Gastroesophageal sphincter (tissue), 3 donors: ENCODE measurements around the gene UPB1.

ENCODE experiments used
- EP300 ChIP-seq: sonication (generic); formaldehyde crosslinking; IDR thresholded peaks from one replicate; pipeline ENCODE4 v1.6.1; 2017; ENCODE audit warnings: antibody characterized with exemption, mild to moderate bottlenecking
- POLR2A ChIP-seq, 2 donors: fragments of 450-650 bp; IDR thresholded peaks; one replicate each; pipeline ENCODE4 v1.6.1; 2017; ENCODE audit warnings: antibody characterized with exemption in 2 of 2, mild to moderate bottlenecking in 2 of 2, moderate library complexity in 1 of 2
- POLR2AphosphoS5 ChIP-seq: sonication (generic); formaldehyde crosslinking; IDR thresholded peaks from one replicate; pipeline ENCODE4 v1.6.1; 2017; ENCODE audit warnings: antibody characterized with exemption
- TF ChIP-seq, protein P1 (sequence below), 4 experiments: fragments of 200-600 bp in 2 of 4; fragments of 450-650 bp in 2 of 4; sonication (generic) in 1 of 4; IDR thresholded peaks; one replicate each; pipeline ENCODE4 v1.5.1; 2017 to 2019; ENCODE audit warnings: antibody characterized with exemption in 4 of 4, mild to moderate bottlenecking in 2 of 4, moderate library complexity in 2 of 4

- no peak for TF ChIP-seq POLR2AphosphoS5
- TF ChIP-seq, protein P1, sequence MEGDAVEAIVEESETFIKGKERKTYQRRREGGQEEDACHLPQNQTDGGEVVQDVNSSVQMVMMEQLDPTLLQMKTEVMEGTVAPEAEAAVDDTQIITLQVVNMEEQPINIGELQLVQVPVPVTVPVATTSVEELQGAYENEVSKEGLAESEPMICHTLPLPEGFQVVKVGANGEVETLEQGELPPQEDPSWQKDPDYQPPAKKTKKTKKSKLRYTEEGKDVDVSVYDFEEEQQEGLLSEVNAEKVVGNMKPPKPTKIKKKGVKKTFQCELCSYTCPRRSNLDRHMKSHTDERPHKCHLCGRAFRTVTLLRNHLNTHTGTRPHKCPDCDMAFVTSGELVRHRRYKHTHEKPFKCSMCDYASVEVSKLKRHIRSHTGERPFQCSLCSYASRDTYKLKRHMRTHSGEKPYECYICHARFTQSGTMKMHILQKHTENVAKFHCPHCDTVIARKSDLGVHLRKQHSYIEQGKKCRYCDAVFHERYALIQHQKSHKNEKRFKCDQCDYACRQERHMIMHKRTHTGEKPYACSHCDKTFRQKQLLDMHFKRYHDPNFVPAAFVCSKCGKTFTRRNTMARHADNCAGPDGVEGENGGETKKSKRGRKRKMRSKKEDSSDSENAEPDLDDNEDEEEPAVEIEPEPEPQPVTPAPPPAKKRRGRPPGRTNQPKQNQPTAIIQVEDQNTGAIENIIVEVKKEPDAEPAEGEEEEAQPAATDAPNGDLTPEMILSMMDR (IDR thresholded peaks at IDR 0.05): no peak
- no peak for TF ChIP-seq POLR2A (IDR thresholded peaks at IDR 0.05)
- no peak for TF ChIP-seq EP300
These were observed 24.4 kb downstream of the UPB1 start for GRCh38 chr22:24519496-24519895.
